Measurements from ENCODE around the gene PPP1R11.

The PPP1R11 gene

DNA sequence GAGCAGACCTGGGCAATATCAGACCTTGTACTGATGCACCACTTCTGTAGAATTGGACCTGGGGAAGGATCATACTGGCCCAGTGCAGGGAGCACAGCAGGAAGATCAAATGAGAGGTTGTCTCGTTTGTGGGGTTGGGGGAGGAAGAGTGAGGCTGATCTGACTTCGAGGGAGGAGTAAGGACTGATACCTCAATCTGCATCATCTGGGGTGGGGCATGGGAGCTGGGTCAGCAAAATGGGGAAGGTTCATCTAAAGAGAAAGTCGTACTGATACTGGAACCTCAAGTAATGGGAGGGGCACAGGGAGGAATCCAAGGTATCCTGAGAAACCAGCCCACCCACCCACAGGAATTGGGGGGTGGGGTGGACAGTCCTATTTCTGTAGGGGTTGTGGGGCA, 4.9 kb downstream of the PPP1R11 start:
- Histone ChIP-seq H3K4me1 (ENCODE audit: insufficient read depth, insufficient read length) (peaks cover 13% of the 10 kb centered on the region), H3K27me3 (ENCODE audit: insufficient read depth, insufficient read length) (peaks cover 24% of the 10 kb centered on the region), H3K9ac (ENCODE audit: insufficient read length, low read depth) (no peak overlapping the region), H3K4me3 (ENCODE audit: insufficient read length, low read depth) (no peak overlapping the region), H3K36me3 (ENCODE audit: insufficient read depth, insufficient read length, low read length) (peaks cover 14% of the 10 kb centered on the region), H3K9me3 (ENCODE audit: insufficient read depth, low read length) (no peaks in the 10 kb centered on the region)
- TF ChIP-seq ZNF274 (IDR thresholded peaks at IDR 0.05; ENCODE audit: low read depth, low read length): no peak
- TF ChIP-seq SUZ12 (IDR thresholded peaks at IDR 0.05; ENCODE audit: extremely low read depth, insufficient read depth, insufficient read length): no peak
- TF ChIP-seq YY1 (IDR thresholded peaks at IDR 0.05; ENCODE audit: insufficient read depth, insufficient read length): no peak
- no peak for DNase-seq (ENCODE audit: low read depth, low spot score)

DNA sequence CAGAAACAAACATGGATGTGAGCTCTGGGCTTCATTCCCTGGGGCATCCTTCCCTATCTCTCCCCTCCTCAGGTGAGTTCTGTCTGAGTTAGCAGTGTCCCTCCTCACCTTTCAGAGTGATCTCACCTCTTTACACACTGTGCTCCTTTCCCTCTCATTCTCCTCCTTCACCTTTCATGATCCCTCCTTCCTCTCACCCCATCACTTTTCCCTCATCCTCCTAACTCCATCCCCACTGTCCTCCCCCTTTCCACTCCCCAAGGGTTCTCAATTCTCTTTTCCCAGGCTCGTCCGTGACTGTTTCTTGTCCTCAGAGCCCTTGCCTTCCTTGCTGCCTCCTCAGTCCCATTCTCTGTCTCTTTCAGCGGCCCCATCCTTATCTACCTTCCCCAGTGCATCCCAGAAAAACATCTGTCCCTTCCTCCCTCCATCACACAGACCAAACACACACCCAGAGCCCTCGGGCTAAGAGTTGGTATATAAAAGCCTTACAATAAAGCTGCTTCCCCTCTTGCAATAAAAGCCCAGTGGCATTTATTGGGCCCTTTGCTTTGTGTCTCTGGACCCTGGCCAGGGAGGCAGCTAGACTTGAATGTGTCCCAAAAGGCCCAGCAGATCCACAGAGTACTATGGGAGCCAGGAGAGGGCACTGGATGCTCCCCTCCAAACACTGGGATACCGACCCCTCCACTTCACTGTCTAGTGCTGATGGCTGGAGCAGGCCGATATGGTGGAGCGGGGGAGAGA, 6.7 kb downstream of the PPP1R11 start:
- H3K9me3 ChIP-seq (ENCODE audit: insufficient read depth, low read length): no peaks in the 10 kb centered on the region

DNA sequence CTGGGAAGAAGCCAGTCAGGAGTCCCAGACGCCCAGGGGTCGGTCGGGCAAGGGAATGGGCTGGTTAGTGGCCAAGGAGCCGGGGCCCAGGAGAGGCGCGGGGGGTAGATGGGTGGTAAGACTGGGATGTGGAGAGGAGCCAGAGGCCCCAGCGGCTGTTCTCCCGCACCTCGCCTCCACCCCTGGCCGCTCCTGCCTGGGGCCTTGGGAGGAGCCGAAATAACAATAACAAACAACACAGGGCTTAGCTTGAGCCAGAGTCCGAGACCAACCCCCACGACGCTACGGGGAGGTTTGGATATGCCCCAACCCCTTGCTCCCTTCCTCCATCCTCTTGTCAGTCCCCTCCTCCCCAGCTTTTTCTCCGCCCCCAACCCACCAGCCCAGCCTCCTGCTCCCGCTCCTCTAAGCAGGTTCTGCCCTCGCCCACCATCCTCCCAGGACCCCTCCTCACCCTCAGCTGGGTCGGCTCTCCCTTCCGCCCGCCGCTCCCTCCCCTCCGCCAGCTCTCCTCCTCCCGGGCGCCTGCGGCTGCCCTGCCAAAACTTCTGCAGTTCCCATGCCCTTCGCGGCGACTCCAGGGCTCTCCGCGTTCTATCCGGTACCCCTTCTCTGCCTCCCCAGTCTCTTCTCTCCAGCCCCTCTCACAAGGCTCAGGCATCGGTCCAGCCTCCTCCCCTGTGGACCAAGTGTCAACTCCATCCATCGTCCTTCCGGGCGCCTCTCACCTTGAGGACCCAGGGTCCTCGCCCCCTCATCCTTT, 7.5 kb downstream of the PPP1R11 start:
- DNase-seq (ENCODE audit: low read depth, low spot score): no peak
- Histone ChIP-seq H3K9me3 (ENCODE audit: insufficient read depth, low read length) (no peaks in the 10 kb centered on the region), H3K9ac (ENCODE audit: insufficient read length, low read depth) (peak overlapping the region; percentile 74), H3K36me3 (ENCODE audit: insufficient read depth, insufficient read length, low read length) (peaks cover 6% of the 10 kb centered on the region), H3K27me3 (ENCODE audit: insufficient read depth, insufficient read length) (peaks cover 24% of the 10 kb centered on the region), H3K4me3 (ENCODE audit: insufficient read length, low read depth) (peak overlapping the region; percentile 59), H3K4me1 (ENCODE audit: insufficient read depth, insufficient read length) (peaks cover 13% of the 10 kb centered on the region)
- TF ChIP-seq SUZ12 (IDR thresholded peaks at IDR 0.05; ENCODE audit: extremely low read depth, insufficient read depth, insufficient read length): no peak
- TF ChIP-seq ZNF274 (IDR thresholded peaks at IDR 0.05; ENCODE audit: low read depth, low read length): no peak
- no peak for TF ChIP-seq YY1 (IDR thresholded peaks at IDR 0.05; ENCODE audit: insufficient read depth, insufficient read length)

More for the DNA sequence above, 6.7 kb downstream of the PPP1R11 start:
- Histone ChIP-seq H3K9ac (ENCODE audit: insufficient read length, low read depth) (peak overlapping the region; percentile 6), H3K4me3 (ENCODE audit: insufficient read length, low read depth) (peak overlapping the region; percentile 59), H3K4me1 (ENCODE audit: insufficient read depth, insufficient read length) (peaks cover 13% of the 10 kb centered on the region), H3K27me3 (ENCODE audit: insufficient read depth, insufficient read length) (peaks cover 24% of the 10 kb centered on the region), H3K36me3 (ENCODE audit: insufficient read depth, insufficient read length, low read length) (peaks cover 14% of the 10 kb centered on the region)
- no peak for DNase-seq (ENCODE audit: low read depth, low spot score)
- TF ChIP-seq YY1 (IDR thresholded peaks at IDR 0.05; ENCODE audit: insufficient read depth, insufficient read length) (no peak), ZNF274 (IDR thresholded peaks at IDR 0.05; ENCODE audit: low read depth, low read length) (no peak), SUZ12 (IDR thresholded peaks at IDR 0.05; ENCODE audit: extremely low read depth, insufficient read depth, insufficient read length) (no peak)

DNA sequence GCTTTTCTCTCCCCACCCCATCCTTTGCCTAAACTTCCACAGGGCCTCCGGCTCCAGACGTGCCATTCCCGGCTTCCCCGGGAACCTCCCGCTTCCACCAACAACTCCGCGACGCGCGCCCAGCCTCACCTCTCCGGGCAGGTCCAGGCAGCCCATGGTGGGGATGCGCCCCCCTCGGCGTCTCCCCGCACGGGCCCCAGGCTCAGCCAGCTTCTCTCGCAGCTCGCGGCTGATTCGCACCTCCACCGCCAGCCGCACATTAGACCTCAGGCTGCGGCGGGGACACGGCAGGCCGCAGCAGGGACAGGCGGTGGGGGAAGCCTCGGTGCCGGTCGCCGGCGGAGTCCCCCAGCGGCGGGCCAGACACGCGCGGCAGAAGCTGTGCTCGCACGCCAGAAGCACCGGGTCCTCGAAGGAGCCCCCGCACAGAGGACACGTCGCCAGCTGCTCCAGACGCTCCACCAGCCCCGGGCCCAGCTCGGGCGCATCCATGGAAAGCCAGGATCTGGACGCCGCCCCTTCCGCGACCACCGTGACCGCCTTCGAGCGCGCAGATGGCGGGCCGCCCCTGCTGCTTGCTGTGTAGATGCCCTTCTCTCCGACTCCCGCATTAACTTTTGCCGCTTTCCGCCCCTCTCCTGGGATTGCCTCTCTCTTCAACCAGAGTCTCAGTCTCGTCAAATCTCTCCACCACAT, 8.2 kb downstream of the PPP1R11 start, which contains the start of gene RNF39:
RNF39 (minus strand) TSS at position 676 of the 696 bp plus-strand sequence; CDS start at position 492, 184 bp downstream.
- H3K27me3 ChIP-seq (ENCODE audit: insufficient read depth, insufficient read length): peaks cover 24% of the 10 kb centered on the region
- peaks cover 13% of the 10 kb centered on the region for H3K4me1 ChIP-seq (ENCODE audit: insufficient read depth, insufficient read length)
- DNase-seq (ENCODE audit: low read depth, low spot score): no peak
- TF ChIP-seq SUZ12 (IDR thresholded peaks at IDR 0.05; ENCODE audit: extremely low read depth, insufficient read depth, insufficient read length): no peak
- no peak for TF ChIP-seq YY1 (IDR thresholded peaks at IDR 0.05; ENCODE audit: insufficient read depth, insufficient read length)
- no peak for TF ChIP-seq ZNF274 (IDR thresholded peaks at IDR 0.05; ENCODE audit: low read depth, low read length)
- no peaks in the 10 kb centered on the region for H3K36me3 ChIP-seq (ENCODE audit: insufficient read depth, insufficient read length, low read length)
- H3K4me3 ChIP-seq (ENCODE audit: insufficient read length, low read depth): peak within 1 kb of the TSS; percentile 59
- no peaks in the 10 kb centered on the region for H3K9me3 ChIP-seq (ENCODE audit: insufficient read depth, low read length)
- peak within 1 kb of the TSS; percentile 74 for H3K9ac ChIP-seq (ENCODE audit: insufficient read length, low read depth)

DNA sequence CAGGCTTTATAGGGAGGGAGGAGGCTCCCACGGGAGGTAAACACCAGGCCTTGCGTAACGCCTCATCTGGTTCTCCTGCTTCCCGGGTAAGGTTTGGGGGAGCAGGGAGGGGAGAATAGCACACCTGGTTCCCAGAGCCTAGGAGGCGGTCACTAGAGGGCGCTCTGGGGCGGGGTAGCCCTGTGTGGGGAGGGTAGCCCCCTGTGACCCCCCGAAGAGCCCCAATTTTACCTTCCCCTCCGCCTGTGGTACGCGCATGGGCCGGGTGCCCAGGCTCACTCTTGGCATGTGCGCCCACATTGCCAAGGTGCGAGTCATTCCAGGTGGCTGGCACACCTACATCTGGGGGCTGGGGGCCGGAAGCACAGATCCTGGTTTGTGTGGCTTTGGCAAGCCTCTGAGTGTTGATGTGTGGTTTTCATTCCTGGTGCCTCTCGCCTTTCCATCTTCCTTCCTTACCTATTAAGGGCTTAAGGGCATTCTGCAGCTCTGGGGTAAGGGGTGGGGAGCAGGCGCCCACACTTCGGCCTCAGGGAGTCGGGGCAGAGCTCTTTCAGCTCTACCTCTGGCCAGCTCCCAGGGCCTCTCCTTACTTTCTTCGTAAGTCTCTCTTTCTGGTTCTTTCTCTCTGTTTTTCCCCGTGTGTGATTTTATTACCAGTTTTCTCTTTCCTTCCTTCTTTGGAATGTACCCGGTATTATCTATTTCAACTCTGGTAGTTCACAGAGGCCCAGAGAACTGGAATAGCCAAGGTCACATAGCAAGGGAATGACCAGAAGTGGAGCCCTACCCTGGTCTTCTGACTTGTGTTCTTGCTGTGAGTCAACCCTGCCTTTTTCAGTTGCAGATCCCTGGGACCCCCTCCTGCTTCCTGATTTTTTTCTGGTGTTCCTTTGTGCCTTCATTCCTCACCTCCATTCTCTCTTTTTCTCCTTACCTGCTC, 9.1 kb downstream of the PPP1R11 start:
- peak overlapping the region; percentile 74 for H3K9ac ChIP-seq (ENCODE audit: insufficient read length, low read depth)
- peaks cover 24% of the 10 kb centered on the region for H3K27me3 ChIP-seq (ENCODE audit: insufficient read depth, insufficient read length)
- no peaks in the 10 kb centered on the region for H3K9me3 ChIP-seq (ENCODE audit: insufficient read depth, low read length)
- peak overlapping the region; percentile 59 for H3K4me3 ChIP-seq (ENCODE audit: insufficient read length, low read depth)
- DNase-seq (ENCODE audit: low read depth, low spot score): no peak
- no peaks in the 10 kb centered on the region for H3K36me3 ChIP-seq (ENCODE audit: insufficient read depth, insufficient read length, low read length)
- TF ChIP-seq ZNF274 (IDR thresholded peaks at IDR 0.05; ENCODE audit: low read depth, low read length) (no peak), SUZ12 (IDR thresholded peaks at IDR 0.05; ENCODE audit: extremely low read depth, insufficient read depth, insufficient read length) (no peak), YY1 (IDR thresholded peaks at IDR 0.05; ENCODE audit: insufficient read depth, insufficient read length) (no peak)
- H3K4me1 ChIP-seq (ENCODE audit: insufficient read depth, insufficient read length): peaks cover 13% of the 10 kb centered on the region

DNA sequence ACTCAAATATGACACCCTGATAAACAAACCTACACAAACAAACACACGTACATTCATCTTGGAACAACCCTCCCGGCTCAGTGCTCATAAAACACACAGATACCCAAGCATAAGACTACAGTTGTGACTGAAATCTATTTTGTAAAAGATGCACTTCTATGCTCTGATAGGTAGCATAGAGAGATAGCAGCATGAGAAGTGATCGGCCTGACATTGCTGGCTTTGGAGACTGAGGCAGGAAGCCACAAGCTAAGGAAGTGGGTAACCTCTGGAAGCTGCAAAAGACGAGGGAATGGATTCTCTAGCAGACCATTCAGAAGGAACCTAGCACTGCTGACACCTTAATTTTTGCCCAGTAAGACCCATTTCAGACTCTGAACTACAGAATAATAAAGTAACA, 10.2 kb downstream of the PPP1R11 start:
- H3K9ac ChIP-seq (ENCODE audit: insufficient read length, low read depth): no peak overlapping the region
- H3K27me3 ChIP-seq (ENCODE audit: insufficient read depth, insufficient read length): peaks cover 24% of the 10 kb centered on the region
- H3K4me1 ChIP-seq (ENCODE audit: insufficient read depth, insufficient read length): peaks cover 11% of the 10 kb centered on the region
- H3K4me3 ChIP-seq (ENCODE audit: insufficient read length, low read depth): no peak overlapping the region
- DNase-seq (ENCODE audit: low read depth, low spot score): no peak
- TF ChIP-seq SUZ12 (IDR thresholded peaks at IDR 0.05; ENCODE audit: extremely low read depth, insufficient read depth, insufficient read length): no peak
- no peak for TF ChIP-seq YY1 (IDR thresholded peaks at IDR 0.05; ENCODE audit: insufficient read depth, insufficient read length)
- no peak for TF ChIP-seq ZNF274 (IDR thresholded peaks at IDR 0.05; ENCODE audit: low read depth, low read length)
- no peaks in the 10 kb centered on the region for H3K36me3 ChIP-seq (ENCODE audit: insufficient read depth, insufficient read length, low read length)
- H3K9me3 ChIP-seq (ENCODE audit: insufficient read depth, low read length): no peaks in the 10 kb centered on the region
